HUES6 (cell line): Measurements from ENCODE around the gene FBXO21.
"Not testable (repeated sequence)": the region's sequence is repeated elsewhere in the genome, so short reads cannot be mapped to it uniquely, and the experiment has no call there.

ENCODE experiments used
- H3K27ac ChIP-seq: 2 replicates; pipeline ENCODE4 v1.7.0; 2013; ENCODE audit warnings: low read depth, mild to moderate bottlenecking, low read length, inconsistent platforms
- H3K27me3 ChIP-seq: 2 replicates; pipeline ENCODE4 v1.6.1; 2013; ENCODE audit warnings: low read length; ENCODE audit not compliant: control insufficient read depth, insufficient read depth
- H3K36me3 ChIP-seq: 2 replicates; pipeline ENCODE4 v1.6.1; 2013; ENCODE audit warnings: low read length; ENCODE audit not compliant: control insufficient read depth, insufficient read depth
- H3K4me1 ChIP-seq: 2 replicates; pipeline ENCODE4 v1.6.1; 2013; ENCODE audit warnings: low read length; ENCODE audit not compliant: control insufficient read depth, insufficient read depth
- H3K4me3 ChIP-seq: 2 replicates; pipeline ENCODE4 v1.5.1; 2013; ENCODE audit warnings: low read depth, low read length
- H3K9ac ChIP-seq: one replicate; pipeline ENCODE4 v1.6.1; 2013; ENCODE audit warnings: mild to moderate bottlenecking, low read length
- H3K9me3 ChIP-seq: 2 replicates; pipeline ENCODE4 v1.6.1; 2013; ENCODE audit warnings: low read depth, low read length; ENCODE audit not compliant: control insufficient read depth, insufficient read depth

FBXO21 gene

DNA sequence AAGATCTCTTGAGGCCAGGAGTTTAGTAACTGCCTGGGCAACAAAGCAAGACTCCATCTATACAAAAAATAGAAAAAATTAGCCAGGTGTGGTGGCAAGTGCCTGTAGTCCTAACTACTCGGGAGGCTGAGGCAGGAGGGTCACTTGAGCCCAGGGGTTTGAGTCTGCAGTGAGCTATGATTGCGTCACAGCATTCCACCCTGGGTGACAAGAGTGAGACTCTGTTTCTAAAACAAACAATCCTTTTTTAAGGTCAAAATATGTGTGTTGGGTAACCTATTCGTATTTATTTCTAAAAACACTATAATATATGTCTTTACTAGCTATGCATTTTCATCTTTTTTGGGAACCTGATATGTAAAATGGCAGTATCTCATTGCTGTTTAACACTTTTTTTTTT is 7.4 kb downstream of the FBXO21 start:
- Histone ChIP-seq H3K9me3 (peaks cover 5% of the 10 kb centered on the region; the same call in 1 of the 2 replicates), H3K27ac (no peak overlapping the region), H3K36me3 (peaks cover 87% of the 10 kb centered on the region), H3K9ac (no peak overlapping the region), H3K27me3 (no peaks in the 10 kb centered on the region), H3K4me3 (no peak overlapping the region), H3K4me1 (no peaks in the 10 kb centered on the region)

DNA sequence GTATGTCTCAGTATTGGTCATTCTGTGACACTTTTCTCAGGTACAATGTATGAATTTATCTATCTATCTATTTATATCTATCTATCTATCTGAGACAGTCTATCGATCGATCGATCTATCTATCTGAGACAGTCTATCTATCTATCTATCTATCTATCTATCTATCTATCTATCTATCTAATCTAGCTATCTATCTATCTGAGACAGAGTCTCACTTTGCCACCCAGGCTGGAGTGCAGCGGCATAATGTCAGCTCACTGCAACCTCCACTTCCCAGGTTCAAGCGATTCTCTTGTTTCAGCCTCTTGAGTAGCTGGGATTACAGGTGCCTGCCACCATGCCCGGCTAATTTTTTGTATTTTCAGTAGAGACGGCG is 8.8 kb downstream of the FBXO21 start:
- not testable (repeated sequence) for H3K4me3 ChIP-seq, H3K27me3 ChIP-seq, H3K27ac ChIP-seq, H3K9ac ChIP-seq, H3K4me1 ChIP-seq, H3K9me3 ChIP-seq
- peaks cover 91% of the 10 kb centered on the region for H3K36me3 ChIP-seq

DNA sequence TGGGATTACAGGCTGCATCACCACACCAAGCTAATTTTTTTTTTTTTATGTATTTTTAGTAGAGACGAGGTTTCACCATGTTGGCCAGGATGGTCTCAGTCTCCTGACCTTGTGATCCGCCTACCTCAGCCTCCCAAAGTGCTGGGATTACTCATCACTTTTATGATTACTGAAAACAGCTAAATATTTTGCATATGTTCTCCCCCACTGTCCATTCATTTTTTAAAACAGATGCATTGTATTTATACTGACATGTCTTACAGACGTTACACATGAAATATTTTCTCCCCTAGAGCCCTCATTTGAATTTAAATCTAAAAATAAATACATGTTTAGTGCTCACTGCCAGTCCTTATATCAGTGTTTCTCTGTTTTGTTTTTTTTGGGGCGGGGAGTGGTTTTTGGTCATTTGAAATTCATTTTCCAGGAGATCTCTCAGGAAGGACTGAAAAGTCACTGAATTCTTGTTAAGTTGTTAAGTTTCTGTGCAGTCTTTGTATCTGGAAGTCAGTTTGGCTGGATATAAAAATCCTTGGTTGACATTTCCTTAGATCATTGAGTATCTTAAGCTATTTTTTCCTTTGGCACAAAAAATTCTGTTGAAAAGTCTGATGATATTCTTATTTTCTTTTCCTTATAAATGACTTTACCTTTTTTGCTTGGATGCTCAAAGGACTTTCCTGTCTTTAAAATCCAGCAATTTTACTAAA is 9.4 kb downstream of the FBXO21 start:
- Histone ChIP-seq H3K4me3 (no peak overlapping the region), H3K36me3 (peaks cover 91% of the 10 kb centered on the region), H3K4me1 (no peaks in the 10 kb centered on the region), H3K27ac (no peak overlapping the region), H3K9ac (no peak overlapping the region), H3K27me3 (no peaks in the 10 kb centered on the region), H3K9me3 (peaks cover 5% of the 10 kb centered on the region; the same call in 1 of the 2 replicates)

DNA sequence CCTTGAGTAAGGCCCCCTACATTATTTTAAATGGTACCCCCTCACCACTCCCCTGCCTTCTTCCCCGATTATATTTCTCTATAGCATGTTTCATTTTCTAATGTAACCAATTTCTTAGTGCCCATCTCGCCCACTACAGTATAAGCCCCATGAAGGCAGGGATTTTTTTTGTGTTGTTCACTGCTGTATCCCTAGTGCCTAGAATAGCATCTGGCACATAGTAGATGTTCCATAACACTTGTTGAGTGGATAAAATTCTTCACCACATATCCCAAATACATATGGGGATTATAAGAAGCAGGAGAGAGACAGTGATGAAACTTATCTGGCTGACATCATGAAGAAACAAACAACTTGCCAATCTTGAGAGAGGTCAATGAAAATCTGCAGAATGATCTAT is 11.5 kb downstream of the FBXO21 start:
- Histone ChIP-seq H3K9me3 (peaks cover 5% of the 10 kb centered on the region; the same call in 1 of the 2 replicates), H3K4me3 (no peak overlapping the region), H3K27ac (no peak overlapping the region), H3K27me3 (no peaks in the 10 kb centered on the region), H3K4me1 (no peaks in the 10 kb centered on the region), H3K9ac (no peak overlapping the region), H3K36me3 (peaks cover 94% of the 10 kb centered on the region)

DNA sequence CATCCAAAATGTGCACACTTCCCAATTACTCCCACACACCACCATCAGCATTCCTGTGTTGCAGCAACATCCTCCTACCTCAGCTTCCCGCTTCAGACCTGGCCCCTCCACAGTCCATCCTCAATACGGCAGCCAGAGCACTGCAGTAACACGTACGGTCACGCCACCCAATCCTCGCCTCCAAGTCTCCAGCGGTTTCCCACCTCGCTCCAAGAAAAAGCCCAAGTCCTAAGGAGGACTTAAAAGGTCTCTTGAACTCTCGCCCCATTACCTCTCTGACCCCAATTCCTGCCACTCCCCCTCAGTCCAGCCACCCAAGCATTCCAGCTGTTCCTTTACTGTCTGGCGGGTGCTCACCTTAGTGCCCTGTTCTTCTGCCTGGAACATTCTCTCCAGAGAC is 12.0 kb downstream of the FBXO21 start:
- Histone ChIP-seq H3K4me1 (no peaks in the 10 kb centered on the region), H3K36me3 (peaks cover 94% of the 10 kb centered on the region), H3K27me3 (no peaks in the 10 kb centered on the region), H3K9ac (no peak overlapping the region), H3K9me3 (peaks cover 5% of the 10 kb centered on the region; the same call in 1 of the 2 replicates), H3K4me3 (no peak overlapping the region), H3K27ac (no peak overlapping the region)

DNA sequence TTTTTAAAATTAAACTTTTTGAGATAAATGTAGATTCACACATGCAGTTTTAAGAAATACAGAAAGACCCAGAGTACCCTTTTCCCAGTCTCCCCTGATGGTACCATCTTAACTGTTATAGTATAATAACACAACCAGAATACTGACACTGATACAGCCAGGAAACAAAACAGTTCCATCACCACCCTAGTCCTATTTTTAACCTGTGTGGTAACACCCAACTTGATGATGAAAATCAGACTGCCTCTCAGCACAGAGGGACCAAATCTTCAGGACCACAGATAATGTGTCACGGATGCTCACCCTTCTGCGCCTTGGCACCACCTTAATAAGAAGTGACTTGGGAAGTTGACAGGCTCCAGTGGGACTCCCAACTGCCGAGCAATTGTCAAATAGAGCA is 18.1 kb downstream of the FBXO21 start:
- Histone ChIP-seq H3K4me3 (no peak overlapping the region), H3K9me3 (no peaks in the 10 kb centered on the region), H3K9ac (no peak overlapping the region), H3K36me3 (peaks cover 97% of the 10 kb centered on the region), H3K27ac (no peak overlapping the region), H3K4me1 (no peaks in the 10 kb centered on the region), H3K27me3 (no peaks in the 10 kb centered on the region)

DNA sequence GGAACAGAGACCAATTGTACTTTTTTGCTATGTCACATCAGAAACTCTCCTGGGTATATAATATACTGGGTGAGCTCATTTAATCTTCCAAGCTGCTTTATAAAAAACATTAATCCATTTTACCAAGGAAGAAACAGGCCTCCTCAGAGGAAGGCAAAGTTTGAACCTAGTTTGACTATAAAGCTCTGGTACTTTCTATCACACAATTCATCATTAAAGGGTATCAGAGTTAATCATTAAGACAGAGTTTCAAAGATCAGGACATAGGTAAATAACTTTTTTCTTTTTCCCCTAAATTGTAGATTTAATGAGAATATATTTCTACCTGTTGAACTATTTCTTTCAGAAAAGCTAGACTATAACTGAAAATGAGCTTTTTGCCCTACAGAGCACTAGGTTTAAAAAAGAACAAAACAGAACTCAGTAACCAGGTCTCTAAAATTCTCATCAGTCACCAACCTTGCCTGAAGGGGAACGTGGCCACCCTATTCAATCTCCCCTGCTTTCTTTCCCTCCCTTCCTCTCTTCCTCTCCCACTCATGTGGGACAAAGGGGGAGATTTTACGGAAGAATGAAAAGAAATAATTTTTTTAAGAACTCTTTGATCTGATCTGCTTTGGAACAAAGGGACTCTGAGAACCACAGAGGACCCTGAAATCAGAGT is 18.6 kb downstream of the FBXO21 start:
- Histone ChIP-seq H3K4me1 (no peaks in the 10 kb centered on the region), H3K27ac (no peak overlapping the region), H3K27me3 (no peaks in the 10 kb centered on the region), H3K36me3 (peaks cover 97% of the 10 kb centered on the region), H3K4me3 (no peak overlapping the region), H3K9ac (no peak overlapping the region), H3K9me3 (no peaks in the 10 kb centered on the region)

DNA sequence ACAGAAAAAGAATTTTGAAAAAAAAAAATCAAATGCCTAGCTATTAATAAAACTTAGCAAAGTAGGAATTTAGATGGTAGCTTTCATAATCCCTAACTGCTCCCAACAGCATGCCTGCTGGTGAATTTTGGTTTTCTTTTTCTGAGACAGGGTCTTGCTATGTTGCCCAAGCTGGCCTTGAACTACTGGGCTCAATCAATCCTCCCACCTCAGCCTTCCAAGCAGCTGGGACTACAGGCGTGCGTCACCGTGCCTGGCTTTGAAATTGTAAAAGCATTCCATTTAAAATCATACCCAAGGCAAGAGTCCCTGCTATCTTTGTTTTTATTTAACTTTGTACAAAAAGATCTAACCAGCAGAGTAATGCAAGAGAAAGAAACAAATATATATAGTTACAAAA is 20.7 kb downstream of the FBXO21 start:
- no peak overlapping the region for H3K9ac ChIP-seq
- H3K9me3 ChIP-seq: no peaks in the 10 kb centered on the region
- peaks cover 96% of the 10 kb centered on the region for H3K36me3 ChIP-seq
- H3K27me3 ChIP-seq: no peaks in the 10 kb centered on the region
- no peak overlapping the region for H3K4me3 ChIP-seq
- H3K27ac ChIP-seq: no peak overlapping the region
- H3K4me1 ChIP-seq: no peaks in the 10 kb centered on the region

DNA sequence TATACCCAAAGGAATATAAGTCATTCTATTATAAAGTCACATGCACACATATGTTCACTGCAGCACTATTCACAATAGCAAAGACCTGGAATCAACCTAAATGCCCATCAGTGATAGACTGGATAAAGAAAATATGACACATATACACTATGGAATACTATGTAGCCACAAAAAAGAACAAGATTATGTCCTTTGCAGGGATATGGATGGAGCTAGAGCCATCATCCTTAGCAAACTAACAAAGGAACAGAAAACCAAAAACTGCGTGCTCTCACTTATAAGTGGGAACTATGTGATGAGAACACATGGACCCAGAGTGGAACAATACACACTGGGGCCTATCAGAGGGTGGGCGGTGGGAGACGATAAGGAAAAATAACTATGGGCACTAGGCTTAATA is 21.3 kb downstream of the FBXO21 start:
- Histone ChIP-seq H3K9ac (no peak overlapping the region), H3K36me3 (peaks cover 96% of the 10 kb centered on the region), H3K27me3 (no peaks in the 10 kb centered on the region), H3K9me3 (no peaks in the 10 kb centered on the region), H3K27ac (no peak overlapping the region), H3K4me1 (no peaks in the 10 kb centered on the region), H3K4me3 (no peak overlapping the region)

DNA sequence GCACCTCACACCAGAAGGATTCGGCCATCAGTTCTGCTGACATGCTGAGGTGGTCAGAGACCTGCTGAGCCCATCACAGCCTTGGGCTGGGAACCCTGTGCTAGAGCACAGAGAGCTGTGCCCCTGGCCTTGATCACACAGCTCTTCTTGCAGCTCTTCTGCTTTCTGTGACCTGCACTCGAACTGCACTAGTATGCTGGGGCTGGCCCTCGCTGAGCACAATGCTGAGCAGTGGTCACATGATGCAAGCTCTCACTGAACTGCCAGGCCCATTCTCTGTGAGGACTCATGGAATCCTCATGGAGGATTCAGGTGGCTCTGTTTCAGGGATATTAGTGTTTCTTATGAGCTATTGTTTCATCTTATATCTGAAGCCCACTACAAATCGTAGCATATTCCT is 22.5 kb downstream of the FBXO21 start:
- no peak overlapping the region for H3K27ac ChIP-seq
- H3K9me3 ChIP-seq: no peaks in the 10 kb centered on the region
- H3K36me3 ChIP-seq: peaks cover 92% of the 10 kb centered on the region
- no peak overlapping the region for H3K9ac ChIP-seq
- H3K4me1 ChIP-seq: no peaks in the 10 kb centered on the region
- H3K27me3 ChIP-seq: no peaks in the 10 kb centered on the region
- no peak overlapping the region for H3K4me3 ChIP-seq

DNA sequence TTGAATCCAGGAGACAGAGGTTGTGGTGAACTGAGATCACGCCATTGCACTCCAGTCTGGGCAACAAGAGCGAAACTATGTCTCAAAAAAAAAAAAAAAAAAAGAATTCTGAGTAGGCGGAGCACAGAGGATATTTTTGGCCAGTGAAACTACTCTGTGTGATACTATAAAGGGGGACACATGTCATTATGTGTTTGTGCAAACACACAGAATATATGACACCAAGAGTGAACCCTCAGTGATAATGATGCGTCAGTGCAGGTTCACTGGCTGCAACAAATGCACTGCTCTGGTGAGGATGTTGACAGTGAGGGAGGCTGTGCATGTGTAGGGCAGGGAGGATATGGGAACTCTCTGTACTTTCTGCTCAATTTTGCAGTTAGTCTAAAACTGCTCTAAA is 24.2 kb downstream of the FBXO21 start:
- no peaks in the 10 kb centered on the region for H3K4me1 ChIP-seq
- no peaks in the 10 kb centered on the region for H3K9me3 ChIP-seq
- H3K36me3 ChIP-seq: peaks cover 92% of the 10 kb centered on the region
- H3K27me3 ChIP-seq: no peaks in the 10 kb centered on the region
- H3K9ac ChIP-seq: no peak overlapping the region
- no peak overlapping the region for H3K27ac ChIP-seq
- H3K4me3 ChIP-seq: no peak overlapping the region
